Sigmoid colon (tissue), 7 donors: ENCODE results near the gene FNDC11. TPM values are rescaled to one million over a fixed set of nuclear protein-coding genes. Genes with fewer than 3 reads are reported as not detected.

Source experiments
- DNase-seq: peaks from one replicate; pipeline ENCODE4 v3.0.0-alpha.2; 2019
- H3K27ac ChIP-seq, 4 donors: fragments of 200-600 bp; sonication (generic); one replicate each; pipeline ENCODE4 v1.5.1; 2016 to 2019; ENCODE audit warnings: mild to moderate bottlenecking in 1 of 4
- H3K27me3 ChIP-seq, 3 donors: fragments of 200-600 bp; sonication (generic); one replicate each; pipeline ENCODE4 v1.5.1; 2019; ENCODE audit warnings: mild to moderate bottlenecking in 1 of 3
- H3K36me3 ChIP-seq, 4 donors: fragments of 200-600 bp; sonication (generic); one replicate each; pipeline ENCODE4 v1.5.1; 2016 to 2019
- H3K4me1 ChIP-seq, 4 donors: fragments of 200-600 bp; sonication (generic); one replicate each; pipeline ENCODE4 v1.5.1; 2017 to 2019
- H3K4me3 ChIP-seq, 4 donors: fragments of 200-600 bp; sonication (generic); one replicate each; pipeline ENCODE4 v1.5.1; 2017 to 2019; ENCODE audit warnings: mild to moderate bottlenecking in 2 of 4, moderate library complexity in 1 of 4
- H3K9me3 ChIP-seq, 4 donors: fragments of 200-600 bp in 3 of 4; sonication (generic) in 3 of 4; one replicate each; pipeline versions ENCODE4 v1.5.1 to v1.6.1; 2013 to 2019
- CTCF ChIP-seq, 4 experiments: fragments of 450-650 bp in 3 of 4; fragments of 200-600 bp in 1 of 4; IDR thresholded peaks; one replicate each; pipeline ENCODE4 v1.5.1; 2016 to 2019; ENCODE audit warnings: antibody characterized with exemption in 4 of 4, mild to moderate bottlenecking in 3 of 4, moderate library complexity in 2 of 4
- EP300 ChIP-seq, 4 donors: sonication (generic); formaldehyde crosslinking; IDR thresholded peaks; one replicate each; pipeline ENCODE4 v1.6.1; 2017; ENCODE audit warnings: antibody characterized with exemption in 4 of 4
- POLR2A ChIP-seq, 2 donors: fragments of 450-650 bp; IDR thresholded peaks; one replicate each; pipeline ENCODE4 v1.6.1; 2016; ENCODE audit warnings: antibody characterized with exemption in 2 of 2, mild to moderate bottlenecking in 2 of 2, moderate library complexity in 2 of 2
- POLR2AphosphoS5 ChIP-seq, 4 donors: sonication (generic); formaldehyde crosslinking; IDR thresholded peaks; one replicate each; pipeline ENCODE4 v1.6.1; 2017; ENCODE audit warnings: antibody characterized with exemption in 4 of 4
- WGBS, 2 donors: extraction: QIAGEN DNeasy Blood & Tissue Kit; methylation state at CpG; one replicate each; pipeline ENCODE4 v1.1.7; 2013; 5-methylcytosine and 5-hydroxymethylcytosine counted together
- intact Hi-C: fragments of 100-400 bp; cut with DNase I; formaldehyde crosslinking; loops from one replicate; pipeline ENCODE4 v1.15.1; 2023
- polyA plus RNA-seq, 3 donors: library from polyadenylated mRNA; stranded (reverse); fragments of 200-250 nt; gene quantifications; one replicate each; pipeline ENCODE4 v1.2.3, GENCODE V29; 2013
- total RNA-seq, 4 donors: library from RNA; depleted of rRNA; stranded (reverse); fragments of >200 nt; gene quantifications; one replicate each; pipeline ENCODE4 v1.1.0, GENCODE V29; 2016
- donor health status: healthy with polysubstance abuse.
- donor health status: Bipolar disorder and iron deficiency.
- donor health status: healthy.

FNDC11 gene
- total and polyA plus RNA-seq, 7 donors: under 0.01 to 0.55 (median 0.41) TPM; not detected in 1

- 89 to 97% methylated on average over 11 of the region's 11 CpGs for WGBS, 2 donors
- DNase-seq: no peak
- TF ChIP-seq POLR2A (IDR thresholded peaks at IDR 0.05) (no peak), POLR2AphosphoS5 (IDR thresholded peaks at IDR 0.05) (no peak), CTCF (IDR thresholded peaks at IDR 0.05) (no peak), EP300 (IDR thresholded peaks at IDR 0.05) (no peak)
- no peaks in the 10 kb centered on the region for H3K9me3 ChIP-seq
- peaks cover 0 to 3% (median 0%) of the 10 kb centered on the region in 4 donors for H3K36me3 ChIP-seq
- no peak overlapping the region for H3K27ac ChIP-seq
- intact Hi-C loops: loop anchor here (5.0 kb wide), 2 partner anchors 134 to 449 kb away; partner anchors contain the start of gene RTEL1
- no peak overlapping the region for H3K4me3 ChIP-seq
- H3K4me1 ChIP-seq: peaks cover 0 to 36% (median 28%) of the 10 kb centered on the region in 4 donors
- no peaks in the 10 kb centered on the region for H3K27me3 ChIP-seq
Measured at GRCh38 chr20:63522981-63523611, 30.9 kb upstream of the FNDC11 start.

GRCh38 chr20:63525185-63525584, 28.8 kb upstream of the FNDC11 start:
- no peak overlapping the region for H3K27ac ChIP-seq
- no peak overlapping the region for H3K4me3 ChIP-seq
- intact Hi-C loops: no loop called here
- WGBS, 2 donors: 45 to 69% methylated on average over 3 of the region's 3 CpGs
- TF ChIP-seq CTCF (IDR thresholded peaks at IDR 0.05) (no peak), POLR2A (IDR thresholded peaks at IDR 0.05) (no peak), POLR2AphosphoS5 (IDR thresholded peaks at IDR 0.05) (no peak), EP300 (IDR thresholded peaks at IDR 0.05) (no peak)
- no peaks in the 10 kb centered on the region for H3K27me3 ChIP-seq
- H3K36me3 ChIP-seq: peaks cover 0 to 3% (median 0%) of the 10 kb centered on the region in 4 donors
- no peaks in the 10 kb centered on the region for H3K9me3 ChIP-seq
- peaks cover 0 to 23% (median 18%) of the 10 kb centered on the region in 4 donors for H3K4me1 ChIP-seq
- no peak for DNase-seq

DNA sequence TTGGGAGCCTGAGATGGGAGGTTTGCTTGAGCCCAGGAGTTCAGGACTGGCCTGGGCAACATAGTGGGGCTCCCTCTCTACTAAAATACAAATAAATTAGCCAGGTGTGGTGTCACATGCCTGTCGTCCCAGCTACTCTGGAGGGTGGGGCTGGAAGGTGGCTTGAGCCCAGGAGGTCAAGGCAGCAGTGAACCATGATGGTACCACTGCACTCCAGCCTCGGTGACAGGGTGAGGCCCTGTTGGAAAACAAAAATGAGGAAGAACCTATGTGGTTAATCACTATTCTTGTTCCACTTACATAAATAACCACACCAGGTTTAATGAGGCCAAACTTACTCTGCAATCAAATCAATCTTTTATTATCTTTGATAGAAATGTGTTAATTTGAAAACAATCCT, 28.0 kb upstream of the FNDC11 start:
- Histone ChIP-seq H3K4me1 (peaks cover 0 to 23% (median 18%) of the 10 kb centered on the region in 4 donors), H3K27ac (no peak overlapping the region), H3K27me3 (no peaks in the 10 kb centered on the region), H3K4me3 (no peak overlapping the region), H3K36me3 (peaks cover 0 to 3% (median 0%) of the 10 kb centered on the region in 4 donors), H3K9me3 (no peaks in the 10 kb centered on the region)
- DNase-seq: no peak
- intact Hi-C loops: no loop called here
- WGBS, 2 donors: 2 to 11% methylated on average over 2 of the region's 2 CpGs
- TF ChIP-seq POLR2AphosphoS5 (IDR thresholded peaks at IDR 0.05) (no peak), EP300 (IDR thresholded peaks at IDR 0.05) (no peak), POLR2A (IDR thresholded peaks at IDR 0.05) (no peak)

DNA sequence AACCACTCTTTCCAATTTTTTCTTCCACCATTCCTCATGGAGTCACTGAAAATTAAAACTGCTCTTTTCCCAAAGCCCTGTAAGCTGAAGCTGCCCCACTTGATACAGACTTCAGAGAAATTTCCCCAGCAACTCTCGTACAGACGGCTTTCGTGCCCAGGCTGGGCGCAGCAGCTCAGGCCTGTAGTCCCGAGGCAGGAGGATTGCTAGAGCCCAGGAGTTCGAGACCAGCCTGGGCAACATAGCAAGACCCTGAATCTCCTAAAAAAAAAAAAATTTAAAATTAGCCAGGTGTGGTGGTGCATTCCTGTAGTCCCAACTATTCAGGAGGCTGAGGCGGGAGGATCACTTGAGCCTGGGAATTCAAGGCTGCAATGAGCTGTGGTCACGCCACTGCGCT, 26.8 kb upstream of the FNDC11 start:
- DNase-seq: no peak
- Histone ChIP-seq H3K27me3 (no peaks in the 10 kb centered on the region), H3K4me3 (no peak overlapping the region), H3K9me3 (no peaks in the 10 kb centered on the region), H3K36me3 (peaks cover 0 to 3% (median 0%) of the 10 kb centered on the region in 4 donors), H3K27ac (no peak overlapping the region), H3K4me1 (peaks cover 0 to 12% (median 7%) of the 10 kb centered on the region in 4 donors)
- no peak for TF ChIP-seq POLR2AphosphoS5 (IDR thresholded peaks at IDR 0.05)
- no peak for TF ChIP-seq POLR2A (IDR thresholded peaks at IDR 0.05)
- TF ChIP-seq EP300 (IDR thresholded peaks at IDR 0.05): no peak
- no peak for TF ChIP-seq CTCF (IDR thresholded peaks at IDR 0.05)
- WGBS, 2 donors: 84 to 92% methylated on average over 9 of the region's 9 CpGs
- intact Hi-C loops: no loop called here

DNA sequence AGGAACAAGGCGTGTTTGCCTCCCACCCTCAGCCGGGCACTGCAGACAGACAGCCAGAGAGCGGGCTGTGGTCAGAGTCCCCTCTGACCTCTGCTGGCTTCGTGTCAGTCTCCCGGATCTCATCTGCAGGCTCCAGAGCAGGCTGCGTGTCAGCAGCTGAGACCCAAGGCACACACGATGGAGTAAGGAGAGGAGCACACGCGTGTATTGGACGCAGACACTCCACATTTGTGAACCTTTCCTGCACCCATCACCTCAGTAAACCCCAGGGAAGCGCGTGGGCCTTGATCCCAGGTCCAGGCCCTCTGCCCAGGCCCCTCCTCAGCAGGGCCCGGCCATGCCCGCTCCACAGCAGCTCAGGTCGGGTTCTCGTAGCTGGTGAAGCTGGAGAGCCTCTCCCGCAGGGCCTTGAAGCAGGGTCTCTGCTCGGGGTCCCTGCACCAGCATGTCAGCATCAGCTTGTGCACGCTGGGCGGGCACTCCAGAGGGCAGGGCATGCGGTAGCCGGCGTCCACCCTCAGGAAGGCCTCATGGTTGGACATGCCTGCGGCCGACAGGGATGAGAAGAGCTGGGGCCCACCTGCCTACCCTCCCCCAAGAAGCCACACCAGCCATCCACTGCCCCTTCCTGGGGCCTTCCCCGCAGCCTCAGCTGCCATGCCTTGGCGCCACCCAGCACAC, 24.6 kb upstream of the FNDC11 start:
- TF ChIP-seq EP300 (IDR thresholded peaks at IDR 0.05) (no peak), CTCF (IDR thresholded peaks at IDR 0.05) (no peak), POLR2A (IDR thresholded peaks at IDR 0.05) (no peak)
- H3K27ac ChIP-seq: no peak overlapping the region
- intact Hi-C loops: no loop called here
- H3K27me3 ChIP-seq: peaks cover 3 to 21% (median 14%) of the 10 kb centered on the region in 3 donors
- H3K36me3 ChIP-seq: no peaks in the 10 kb centered on the region
- no peaks in the 10 kb centered on the region for H3K4me1 ChIP-seq
- no peak for DNase-seq
- H3K9me3 ChIP-seq: no peaks in the 10 kb centered on the region
- 82 to 88% methylated on average over 27 of the region's 27 CpGs for WGBS, 2 donors
- no peak overlapping the region for H3K4me3 ChIP-seq
